Stimulated activated CD8-positive, alpha-beta memory T cell treated with anti-CD3 and anti-CD28 coated beads, Interleukin-4, amount 100 ng/mL, for 48 hours (primary cell): ENCODE data around the gene GADL1.

Experiments
- DNase-seq: peaks from one replicate; pipeline ENCODE4 v3.0.0-alpha.2; 2020

Gene GADL1

GRCh38 chr3:30752491-30752890 lies 142.0 kb downstream of the GADL1 start:
- DNase-seq = no peak

- peak; percentile 72 for DNase-seq
These were observed 142.7 kb downstream of the GADL1 start for GRCh38 chr3:30751610-30752299.

GRCh38 chr3:30750967-30751366 lies 143.5 kb downstream of the GADL1 start:
- no peak for DNase-seq

- no peak for DNase-seq
These were observed 145.2 kb downstream of the GADL1 start for GRCh38 chr3:30749230-30749629.

- no peak for DNase-seq
These were observed 146.6 kb downstream of the GADL1 start for GRCh38 chr3:30747771-30748281.

- DNase-seq = no peak
These were observed 150.7 kb downstream of the GADL1 start for GRCh38 chr3:30743641-30744317.

- DNase-seq = no peak
These were observed 151.5 kb downstream of the GADL1 start for GRCh38 chr3:30742796-30743619.

GRCh38 chr3:30741889-30742288 lies 152.6 kb downstream of the GADL1 start:
- DNase-seq = no peak

- no peak for DNase-seq
These were observed 155.9 kb downstream of the GADL1 start for GRCh38 chr3:30738605-30739004.

GRCh38 chr3:30737743-30738499 lies 156.5 kb downstream of the GADL1 start:
- no peak for DNase-seq

- DNase-seq = no peak
These were observed 160.8 kb downstream of the GADL1 start for GRCh38 chr3:30733696-30734095.

GRCh38 chr3:30733209-30733608 lies 161.3 kb downstream of the GADL1 start:
- DNase-seq = no peak

GRCh38 chr3:30730967-30731366 lies 163.5 kb downstream of the GADL1 start:
- no peak for DNase-seq

GRCh38 chr3:30729936-30730335 lies 164.5 kb downstream of the GADL1 start:
- no peak for DNase-seq

GRCh38 chr3:30729512-30729911 lies 164.9 kb downstream of the GADL1 start:
- DNase-seq = no peak

- DNase-seq = no peak
These were observed 166.3 kb downstream of the GADL1 start for GRCh38 chr3:30728143-30728542.

GRCh38 chr3:30724863-30725262 lies 169.6 kb downstream of the GADL1 start:
- DNase-seq = no peak

- no peak for DNase-seq
These were observed 171.2 kb downstream of the GADL1 start for GRCh38 chr3:30723211-30723610.

- no peak for DNase-seq
These were observed 173.2 kb downstream of the GADL1 start for GRCh38 chr3:30721314-30721634.

- no peak for DNase-seq
These were observed 173.7 kb downstream of the GADL1 start for GRCh38 chr3:30720586-30721313.

GRCh38 chr3:30719536-30719935 lies 174.9 kb downstream of the GADL1 start:
- no peak for DNase-seq

GRCh38 chr3:30713885-30714503 lies 180.5 kb downstream of the GADL1 start:
- no peak for DNase-seq
